Kidney (tissue), 14 donors: Measurements from ENCODE around the gene TSPAN32. TPM values are rescaled to one million over a fixed set of nuclear protein-coding genes. Genes with fewer than 3 reads are reported as not detected.

ENCODE experiments used
- DNase-seq, 5 donors: peaks; one replicate each; pipeline ENCODE4 v3.0.0-alpha.2; 2013 to 2020
- FAIRE-seq: peaks from 2 replicates; lab custom pipeline; 2012; peaks lifted over from hg19 to GRCh38; lab: Jason Lieb, UNC
- H3K27ac ChIP-seq, 2 donors: one replicate each; pipeline ENCODE4 v1.7.0; 2013; ENCODE audit warnings: low read depth in 2 of 2, low read length in 2 of 2, inconsistent platforms in 1 of 2
- H3K27me3 ChIP-seq: one replicate; pipeline ENCODE4 v1.7.1; 2013; ENCODE audit warnings: low read length, inconsistent platforms; ENCODE audit not compliant: control insufficient read depth, insufficient read depth
- H3K36me3 ChIP-seq, 3 donors: one replicate each; pipeline versions ENCODE4 v1.7.0 to v1.7.1; 2013; ENCODE audit warnings: low read length in 3 of 3, control low read depth in 1 of 3, inconsistent platforms in 1 of 3; ENCODE audit not compliant: insufficient read depth in 3 of 3, control insufficient read depth in 2 of 3
- H3K4me1 ChIP-seq, 3 donors: one replicate each; pipeline versions ENCODE4 v1.7.0 to v1.7.1; 2013; ENCODE audit warnings: low read length in 3 of 3, inconsistent platforms in 1 of 3, low read depth in 1 of 3; ENCODE audit not compliant: control insufficient read depth in 2 of 3, insufficient read depth in 2 of 3
- H3K4me3 ChIP-seq, 3 donors: one replicate each; pipeline versions ENCODE4 v1.7.0 to v1.8.1; 2013; ENCODE audit warnings: low read length in 3 of 3, control low read depth in 1 of 3, inconsistent platforms in 1 of 3
- H3K9ac ChIP-seq, 3 donors: one replicate each; pipeline versions ENCODE4 v1.7.0 to v1.7.1; 2013; ENCODE audit warnings: low read length in 3 of 3, control low read depth in 1 of 3, inconsistent platforms in 1 of 3
- H3K9me3 ChIP-seq, 3 donors: one replicate each; pipeline versions ENCODE4 v1.7.0 to v1.7.1; 2013; ENCODE audit warnings: low read length in 3 of 3, control low read depth in 1 of 3, inconsistent platforms in 1 of 3; ENCODE audit not compliant: control insufficient read depth in 2 of 3, insufficient read depth in 1 of 3
- CTCF ChIP-seq: IDR thresholded peaks from 3 replicates; pipeline ENCODE4 v1.5.1; 2012; ENCODE audit warnings: mild to moderate bottlenecking, moderate library complexity, borderline replicate concordance; ENCODE audit not compliant: insufficient read depth; ENCODE audit errors: extremely low read depth
- intact Hi-C: fragments of 100-400 bp; cut with DNase I; formaldehyde crosslinking; loops from one replicate; pipeline ENCODE4 v1.11.1; 2022
- polyA plus RNA-seq: library from polyadenylated mRNA; stranded (reverse); fragments of 350-450 nt; fragmentation: Illumina TruSeq; extraction: RNeasy Lipid Tissue Mini Kit (QIAGEN cat#74804); gene quantifications from one replicate; pipeline ENCODE4 v1.2.3, GENCODE V29; 2014; ENCODE audit warnings: low read depth, low replicate concordance; ENCODE audit not compliant: insufficient read depth
- total RNA-seq: library from RNA; stranded (reverse); fragmentation: NEBNext Ultra II Directional; extraction: Animal tissue kit (Norgen Biotek cat#: 25700); gene quantifications from one replicate; pipeline ENCODE4 v1.2.1, GENCODE V29; 2021
- donor health status: control.
- donor health status: control.
- donor health status: control.
- donor health status: control.
- donor health status: control.
- donor health status: DM: yes; HTN: yes; CAD: no.
- donor health status: Normal renal cell carcinoma (clear cell type).

TSPAN32 gene
- total and polyA plus RNA-seq, 2 donors from 2014 or later, result 0.75 to 6.1 TPM

- Histone ChIP-seq H3K36me3 (no peaks in the 10 kb centered on the region), H3K27ac (no peak overlapping the region), H3K27me3 (no peaks in the 10 kb centered on the region), H3K4me3 (no peak overlapping the region), H3K4me1 (no peaks in the 10 kb centered on the region), H3K9me3 (no peaks in the 10 kb centered on the region), H3K9ac (no peak overlapping the region)
- intact Hi-C loops, result no loop called here
- DNase-seq (no peak), FAIRE-seq (no peak)
- TF ChIP-seq CTCF, result no peak
Observed at GRCh38 chr11:2366276-2366675, 64.5 kb downstream of the TSPAN32 start.

- DNase-seq, result no peak
- FAIRE-seq, result no peak
- no peak overlapping the region for H3K4me3 ChIP-seq
- intact Hi-C loops, result no loop called here
- TF ChIP-seq CTCF, result no peak
- no peaks in the 10 kb centered on the region for H3K9me3 ChIP-seq
- no peak overlapping the region for H3K9ac ChIP-seq
- H3K27me3 ChIP-seq, result no peaks in the 10 kb centered on the region
- no peaks in the 10 kb centered on the region for H3K36me3 ChIP-seq
- H3K27ac ChIP-seq, result no peak overlapping the region
- no peaks in the 10 kb centered on the region for H3K4me1 ChIP-seq
Observed at GRCh38 chr11:2366733-2367132, 64.9 kb downstream of the TSPAN32 start.

- Histone ChIP-seq H3K4me3 (no peak overlapping the region), H3K9ac (no peak overlapping the region), H3K36me3 (no peaks in the 10 kb centered on the region), H3K4me1 (no peaks in the 10 kb centered on the region), H3K27me3 (no peaks in the 10 kb centered on the region), H3K27ac (no peak overlapping the region), H3K9me3 (no peaks in the 10 kb centered on the region)
- intact Hi-C loops, result no loop called here
- no peak for TF ChIP-seq CTCF
- peak in 1 of 5 donors; percentile 55 for DNase-seq
- no peak for FAIRE-seq
Observed at GRCh38 chr11:2367266-2368160, 65.7 kb downstream of the TSPAN32 start.

Other genes starting within 250 kb of the TSPAN32 start
- gene IGF2, start 162.6 kb upstream of the TSPAN32 start, total RNA-seq, result 30.5 TPM
- 10.2 TPM for gene IGF2, start 162.6 kb upstream of the TSPAN32 start, polyA plus RNA-seq
- not detected for gene INS, start 140.8 kb upstream of the TSPAN32 start, total RNA-seq
- not detected for gene INS, start 140.8 kb upstream of the TSPAN32 start, polyA plus RNA-seq
- gene TH, start 130.2 kb upstream of the TSPAN32 start, total RNA-seq, result not detected
- not detected for gene TH, start 130.2 kb upstream of the TSPAN32 start, polyA plus RNA-seq
- 5.0 TPM for gene ASCL2, start 31.4 kb upstream of the TSPAN32 start, total RNA-seq
- 1.2 TPM for gene ASCL2, start 31.4 kb upstream of the TSPAN32 start, polyA plus RNA-seq
- 4.9 TPM for gene C11orf21, start 95 bp upstream of the TSPAN32 start, total RNA-seq
- gene C11orf21, start 95 bp upstream of the TSPAN32 start, polyA plus RNA-seq, result 0.17 TPM
- 950 TPM for gene CD81, start 75.3 kb downstream of the TSPAN32 start, total RNA-seq
- 827 TPM for gene CD81, start 75.3 kb downstream of the TSPAN32 start, polyA plus RNA-seq
- gene TSSC4, start 98.7 kb downstream of the TSPAN32 start, total RNA-seq, result 42.3 TPM
- 51.4 TPM for gene TSSC4, start 98.7 kb downstream of the TSPAN32 start, polyA plus RNA-seq
- 0.25 TPM for gene TRPM5, start 142.5 kb downstream of the TSPAN32 start, total RNA-seq
- 0.69 TPM for gene TRPM5, start 142.5 kb downstream of the TSPAN32 start, polyA plus RNA-seq
- gene KCNQ1, start 143.0 kb downstream of the TSPAN32 start, total RNA-seq, result 45.5 TPM
- 49.4 TPM for gene KCNQ1, start 143.0 kb downstream of the TSPAN32 start, polyA plus RNA-seq